Measurements from ENCODE around the gene DIS3L2. TPM values are rescaled to one million over a fixed set of nuclear protein-coding genes. Genes with fewer than 3 reads are reported as not detected.

Gene DIS3L2
- total and polyA plus RNA-seq, 2 experiments from 2014 or later, result 15.2 to 25.3 TPM

- ATAC-seq, result no peak
- Mint-ChIP-seq H3K4me3 (no peak overlapping the region), H3K27ac (no peak overlapping the region), H3K9me3 (no peaks in the 10 kb centered on the region), H3K36me3 (ENCODE audit: low read depth) (no peaks in the 10 kb centered on the region; the same call in 2 of the 3 replicates), H3K27me3 (ENCODE audit: insufficient read depth, low read depth, poor library complexity) (no peaks in the 10 kb centered on the region), H3K4me1 (peaks cover 5% of the 10 kb centered on the region)
- no peak overlapping the region for H3K4me3 ChIP-seq
- no peaks in the 10 kb centered on the region for H4K20me1 ChIP-seq (replicated peaks; ENCODE audit: insufficient read depth)
- H3K4me2 ChIP-seq, result no peak overlapping the region
- TF ChIP-seq ZNF331 (CRISPR knock-in tag; IDR thresholded peaks at IDR 0.05; ENCODE audit: low read depth) (no peak), JUNB (IDR thresholded peaks at IDR 0.05; ENCODE audit: unreplicated experiment) (no peak), ZNF462 (CRISPR knock-in tag; IDR thresholded peaks at IDR 0.05) (no peak), ZNF114 (CRISPR knock-in tag; IDR thresholded peaks at IDR 0.05) (no peak), POLR2AphosphoS5 (IDR thresholded peaks at IDR 0.05; ENCODE audit: low read depth) (no peak), ETS1 (IDR thresholded peaks at IDR 0.05) (no peak), CTCF (conservative IDR thresholded peaks at IDR 0.05; ENCODE audit: low read depth in 2 of 2) (no peak), CREB1 (CRISPR knock-in tag; IDR thresholded peaks at IDR 0.05; ENCODE audit: low read depth) (no peak), NANOG (IDR thresholded peaks at IDR 0.05; ENCODE audit: borderline replicate concordance) (no peak), EZH2 (IDR thresholded peaks at IDR 0.05; ENCODE audit: low read depth, unreplicated experiment) (no peak)
- H3F3A ChIP-seq (replicated peaks; ENCODE audit: low read depth), result no peaks in the 10 kb centered on the region
- H3K4me1 ChIP-seq (ENCODE audit: insufficient read depth), result no peaks in the 10 kb centered on the region; the same call in none of the 2 replicates
- DNase-seq (ENCODE audit: low spot score), result no peak
- no peak overlapping the region for H2AFZ ChIP-seq
- H3K79me2 ChIP-seq (replicated peaks; ENCODE audit: insufficient read depth), result no peaks in the 10 kb centered on the region
- no peaks in the 10 kb centered on the region for H3K9me2 ChIP-seq (ENCODE audit: insufficient read depth)
- no peaks in the 10 kb centered on the region for H3K27me3 ChIP-seq (ENCODE audit: insufficient read depth)
- no peaks in the 10 kb centered on the region for H3K36me3 ChIP-seq (ENCODE audit: insufficient read depth)
- H3K27ac ChIP-seq (ENCODE audit: low read depth), result no peak overlapping the region
Measured at GRCh38 chr2:232088771-232089170, 127.3 kb downstream of the DIS3L2 start.
